CD4-positive, alpha-beta T cell treated with Interleukin-17A for 4 hours (primary cell): ENCODE results near the gene TMEM196.

Experiments used
- DNase-seq: peaks from one replicate; pipeline ENCODE4 v3.0.0-alpha.2; 2020; ENCODE audit warnings: mixed read lengths

TMEM196 gene

GRCh38 chr7:19772841-19773760, at the start of gene TMEM196:
TMEM196 (minus strand) TSS chr7:19773617; CDS start chr7:19772696, 921 bp downstream.
- DNase-seq = no peak

DNA sequence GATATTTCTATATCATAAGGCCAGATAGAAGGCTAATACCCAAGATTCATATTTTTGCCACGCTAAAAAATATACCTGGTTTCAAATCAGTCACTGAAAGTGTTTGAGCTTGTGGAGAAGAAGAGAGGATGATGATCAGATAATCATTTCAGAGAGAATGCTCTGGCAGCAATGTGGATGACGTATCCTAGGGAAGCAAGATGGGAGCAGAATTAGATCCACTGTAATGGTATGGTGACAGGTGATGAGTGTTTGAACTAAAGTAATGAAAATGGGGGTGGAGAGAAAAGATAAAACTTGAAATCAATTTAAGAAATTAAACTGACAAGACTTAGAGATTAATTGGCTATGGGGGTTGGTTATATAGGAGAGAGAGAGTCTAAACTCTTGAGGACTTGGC, 42.7 kb upstream of the TMEM196 start:
- no peak for DNase-seq

GRCh38 chr7:19815546-19815945, 42.1 kb upstream of the TMEM196 start:
- DNase-seq = no peak

DNA sequence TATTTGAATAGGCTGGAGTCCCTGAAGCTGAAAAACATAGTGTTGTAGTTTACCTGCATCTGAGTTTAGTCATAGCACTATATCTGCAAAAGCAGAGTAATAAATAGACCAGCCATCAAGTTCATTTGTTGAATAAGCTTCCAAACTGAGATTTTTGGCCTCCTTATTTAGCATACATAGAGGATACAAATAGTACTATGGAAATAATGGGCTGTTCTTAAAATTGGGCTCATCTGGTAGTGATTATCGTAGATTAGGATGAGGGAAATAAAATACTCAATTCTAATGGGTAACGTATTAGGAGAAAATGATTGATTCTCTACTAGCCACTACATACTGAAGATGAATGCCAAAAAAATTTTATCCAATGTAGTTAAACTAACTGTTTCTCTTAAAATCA, 41.4 kb upstream of the TMEM196 start:
- no peak for DNase-seq

GRCh38 chr7:19811386-19811785, 38.0 kb upstream of the TMEM196 start:
- DNase-seq = no peak

GRCh38 chr7:19798986-19799385, 25.6 kb upstream of the TMEM196 start:
- no peak for DNase-seq

DNA sequence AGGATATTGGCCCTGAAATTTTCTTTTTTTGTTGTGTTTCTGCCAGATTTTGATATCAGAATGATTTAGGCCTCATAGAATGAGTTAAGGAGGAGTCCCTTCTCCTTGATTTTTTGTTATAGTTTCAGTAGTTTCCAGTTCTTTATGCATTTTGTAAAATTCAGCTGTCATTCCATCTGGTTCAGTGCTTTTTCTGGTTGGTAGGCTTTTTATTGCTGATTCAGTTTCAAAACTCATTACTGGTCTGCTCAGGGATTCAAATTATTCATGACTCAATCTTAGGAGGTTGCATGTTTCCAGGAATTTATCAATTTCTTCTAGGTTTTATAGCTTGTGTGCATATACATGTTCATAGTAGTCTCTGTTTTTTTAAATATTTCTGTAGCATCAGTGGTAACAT, 10.1 kb upstream of the TMEM196 start:
- DNase-seq = no peak

DNA sequence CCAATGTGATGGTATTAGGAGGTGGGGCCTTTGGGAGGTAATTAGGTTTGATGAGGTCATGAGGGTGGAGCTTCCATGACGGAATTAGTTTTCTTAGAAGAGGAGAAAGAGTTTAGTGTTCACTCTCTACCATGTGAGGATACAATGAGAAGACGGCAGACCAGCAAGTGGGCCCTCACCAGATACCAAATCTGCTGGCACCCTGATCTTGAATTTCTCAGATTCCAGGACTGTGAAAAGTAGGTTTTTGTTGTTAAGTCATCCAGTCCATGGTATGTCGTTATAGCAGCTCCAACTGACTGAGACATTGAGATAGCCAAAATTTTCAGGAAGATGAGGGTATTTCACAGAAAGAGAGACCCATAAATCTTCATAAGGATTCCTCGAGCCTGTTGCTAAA, 3.6 kb upstream of the TMEM196 start:
- no peak for DNase-seq

DNA sequence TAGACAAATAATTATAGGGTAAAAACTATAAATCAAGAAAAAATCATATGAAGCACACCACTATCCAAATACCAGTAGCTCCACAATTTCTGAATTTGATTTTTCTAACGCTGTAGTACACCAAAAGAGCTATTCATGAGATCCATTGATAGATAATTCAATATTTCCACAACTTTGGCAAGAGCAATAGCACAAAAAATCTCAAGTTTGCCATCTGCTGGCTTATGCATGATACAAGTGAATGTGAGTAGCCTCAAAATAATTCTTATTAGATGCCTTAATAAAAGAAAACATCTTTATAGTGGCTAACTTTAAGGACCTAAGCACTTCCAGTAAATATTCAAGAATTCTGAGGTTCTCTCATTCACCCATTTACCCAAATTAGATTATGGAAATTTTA, 2.2 kb upstream of the TMEM196 start:
- no peak for DNase-seq

- DNase-seq = no peak
Observed at GRCh38 chr7:19772306-19772705, 1.1 kb downstream of the TMEM196 start.

- DNase-seq = no peak
Observed at GRCh38 chr7:19762631-19763030, 10.8 kb downstream of the TMEM196 start.

DNA sequence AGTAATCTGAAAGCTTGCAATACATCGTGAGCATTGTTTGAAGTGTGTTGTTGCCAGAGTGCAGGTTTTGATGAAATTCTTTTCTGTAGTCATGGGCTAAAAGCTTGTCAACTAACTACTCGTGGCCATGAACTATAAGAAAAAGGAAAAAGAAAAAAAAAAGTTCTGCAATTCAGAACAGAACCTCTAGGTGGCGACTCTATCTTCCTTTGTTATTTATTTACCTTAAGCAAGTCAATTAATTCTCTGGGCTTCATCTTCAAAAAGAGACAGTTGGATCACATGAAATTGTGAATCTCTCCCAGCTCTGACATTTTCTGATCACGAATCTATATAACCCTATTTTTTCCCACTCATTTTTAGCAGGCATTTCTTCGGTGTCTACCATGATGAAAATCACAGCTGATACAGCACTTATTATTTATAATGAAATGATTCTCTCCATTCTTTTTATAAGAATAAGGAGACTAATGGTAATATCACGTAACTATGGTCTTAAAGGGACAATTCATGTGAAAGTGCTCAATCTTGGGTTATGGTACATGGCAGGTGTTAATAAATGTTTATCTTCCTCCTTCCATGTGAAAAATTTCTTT, 18.8 kb downstream of the TMEM196 start:
- no peak for DNase-seq

DNA sequence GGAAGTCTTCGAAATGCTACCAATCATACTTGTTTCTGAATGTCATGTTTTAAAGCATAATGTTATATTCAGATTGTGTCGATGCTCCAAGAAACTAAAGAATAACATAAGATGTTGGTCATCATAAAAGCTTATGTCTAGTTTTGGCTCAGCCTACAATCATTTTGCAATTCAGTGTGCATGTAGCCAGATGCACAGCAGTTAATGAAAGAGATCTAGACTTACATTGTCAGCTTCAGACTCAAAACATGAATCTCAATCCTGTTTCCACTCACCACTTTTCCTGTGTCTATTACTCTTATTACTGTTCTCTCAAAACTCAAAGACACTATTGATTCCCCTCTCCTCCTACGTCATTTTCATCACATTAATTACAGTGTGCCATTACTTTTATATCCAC, 21.4 kb downstream of the TMEM196 start:
- DNase-seq = no peak

DNA sequence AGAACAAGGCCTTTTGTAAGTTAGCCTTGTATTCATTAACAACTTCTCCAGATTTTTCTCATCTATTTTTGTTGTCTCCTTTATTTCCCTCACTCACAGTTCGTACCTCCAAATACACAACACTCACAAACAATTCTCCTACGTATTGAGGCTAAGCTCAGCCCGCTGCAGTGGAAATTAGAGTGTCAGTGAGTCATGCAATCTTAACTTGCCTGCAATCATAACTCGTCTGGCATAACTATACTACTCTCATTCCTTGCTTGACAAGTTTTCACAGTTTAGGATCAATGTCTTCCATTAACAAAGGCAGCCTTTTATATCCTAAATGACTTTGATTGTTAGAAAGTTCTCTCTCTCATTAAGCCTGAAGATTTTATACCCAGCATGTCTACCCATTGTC, 23.8 kb downstream of the TMEM196 start:
- no peak for DNase-seq

- no peak for DNase-seq
Observed at GRCh38 chr7:19747740-19748339, 25.6 kb downstream of the TMEM196 start.

DNA sequence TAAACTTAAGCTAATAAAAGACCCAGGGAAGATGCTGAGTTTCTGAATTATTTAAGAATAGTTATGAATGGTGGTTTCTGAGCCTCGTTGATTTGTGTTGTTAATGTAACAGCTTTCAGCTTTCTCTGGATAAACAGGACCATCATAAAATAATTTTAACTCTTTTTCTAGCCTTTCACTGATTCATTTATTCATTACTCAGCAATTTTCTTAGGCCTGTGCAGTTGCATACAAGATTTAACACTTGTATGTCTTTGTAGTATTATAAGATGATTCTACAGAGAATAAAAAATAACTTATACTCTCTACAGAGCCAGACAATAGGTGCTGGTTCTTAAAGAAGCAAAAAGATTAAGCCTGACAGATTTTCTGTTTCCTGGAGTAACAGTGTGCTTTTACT, 29.3 kb downstream of the TMEM196 start:
- DNase-seq = no peak

DNA sequence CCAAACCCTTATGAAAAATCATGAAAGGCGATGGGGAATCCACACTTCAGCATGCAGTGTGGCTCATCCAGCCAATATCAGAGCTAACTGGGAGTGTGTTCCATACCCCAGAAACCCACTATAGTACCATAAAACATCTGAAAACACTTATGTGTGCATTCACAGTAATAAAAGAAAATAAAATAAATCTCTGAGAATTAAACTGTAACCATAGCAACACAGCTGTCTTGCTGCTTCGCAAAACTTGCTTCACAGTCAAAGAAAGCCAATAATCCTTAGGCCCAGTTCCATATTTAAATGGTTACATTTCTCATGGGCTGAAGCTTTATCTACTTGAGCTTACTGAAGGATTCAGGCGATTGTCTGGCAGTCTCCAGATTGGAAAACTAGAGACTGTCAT, 44.7 kb downstream of the TMEM196 start:
- no peak for DNase-seq

- no peak for DNase-seq
Observed at GRCh38 chr7:19725770-19726169, 47.6 kb downstream of the TMEM196 start.

DNA sequence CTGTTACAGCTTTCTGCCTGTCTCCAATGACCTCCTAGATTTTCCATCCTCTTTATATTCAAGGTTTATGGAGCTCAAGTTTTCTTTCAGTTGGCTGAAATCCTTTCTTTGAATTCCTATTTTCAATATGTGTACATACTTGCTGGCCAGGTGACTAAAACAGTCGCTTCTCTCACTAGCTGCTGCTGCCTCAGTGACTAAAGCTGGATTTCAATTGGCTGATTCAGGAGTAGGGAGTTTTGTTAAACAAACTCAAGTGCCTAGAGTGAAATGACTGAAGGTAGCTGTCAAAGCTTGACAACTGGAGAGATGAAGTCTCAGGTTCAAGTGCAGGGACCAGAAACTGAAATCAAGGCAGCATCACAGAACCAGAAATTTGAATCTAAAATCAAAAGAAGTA, 57.9 kb downstream of the TMEM196 start:
- DNase-seq = no peak

GRCh38 chr7:19713676-19714075, 59.7 kb downstream of the TMEM196 start:
- peak; percentile 54 for DNase-seq

DNA sequence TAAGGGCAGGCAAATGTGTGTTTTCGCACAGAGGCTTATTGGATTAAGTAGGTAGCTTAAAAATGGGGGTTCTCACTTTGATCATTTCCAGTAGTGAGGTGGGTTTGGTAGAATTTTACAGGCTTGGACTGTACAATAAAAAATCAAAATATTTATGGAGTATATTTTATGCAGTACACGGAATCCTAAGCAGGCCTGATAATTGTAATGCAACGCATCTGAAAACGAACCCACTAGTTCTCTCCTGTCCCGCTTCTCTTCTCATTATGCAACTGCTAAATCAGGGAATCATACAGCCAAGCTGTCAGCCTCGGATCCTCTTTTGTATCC, 64.2 kb downstream of the TMEM196 start:
- no peak for DNase-seq

GRCh38 chr7:19708397-19709248, 64.8 kb downstream of the TMEM196 start, which contains the start of gene POLR1F:
POLR1F (minus strand) TSS chr7:19709037; CDS start chr7:19709016, 21 bp downstream.
- peak; percentile 93 for DNase-seq

DNA sequence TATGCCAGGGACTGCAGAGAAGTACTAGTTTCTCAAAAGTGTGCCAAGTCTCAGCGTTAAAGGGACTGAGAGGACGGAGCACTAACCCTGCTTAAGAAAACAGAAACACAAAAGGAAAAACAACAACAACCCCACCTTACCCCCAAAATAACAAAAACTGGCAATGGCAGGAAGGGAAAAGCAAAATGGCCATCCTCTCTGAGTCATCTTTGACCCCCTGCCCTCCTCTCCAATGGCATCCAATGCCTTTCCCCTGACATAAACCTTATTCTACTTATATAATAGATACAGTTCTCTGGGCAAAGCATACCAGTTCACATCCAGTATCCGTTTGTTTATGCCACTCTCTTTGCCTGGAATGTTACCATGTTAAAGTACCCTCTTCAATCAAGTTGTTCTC, 66.2 kb downstream of the TMEM196 start:
- DNase-seq = no peak
